Mucosa of gallbladder (tissue), 1 donor: Measurements from ENCODE around the gene KLF11. TPM values are rescaled to one million over a fixed set of nuclear protein-coding genes. Genes with fewer than 3 reads are reported as not detected.
A peak's percentile ranks its signal among the peaks of the same experiment; 100 is the strongest.

Experiments used
- DNase-seq: peaks from one replicate; pipeline ENCODE4 v3.0.0-alpha.2; 2020; ENCODE audit warnings: low spot score
- total RNA-seq: library from RNA; stranded (reverse); gene quantifications from one replicate; pipeline ENCODE4 v1.2.1, GENCODE V29; 2021
- donor health status: DM: no; HTN: no; CAD: no.

KLF11 gene
- total RNA-seq, 1 donor from 2014 or later = 22.8 TPM

DNA sequence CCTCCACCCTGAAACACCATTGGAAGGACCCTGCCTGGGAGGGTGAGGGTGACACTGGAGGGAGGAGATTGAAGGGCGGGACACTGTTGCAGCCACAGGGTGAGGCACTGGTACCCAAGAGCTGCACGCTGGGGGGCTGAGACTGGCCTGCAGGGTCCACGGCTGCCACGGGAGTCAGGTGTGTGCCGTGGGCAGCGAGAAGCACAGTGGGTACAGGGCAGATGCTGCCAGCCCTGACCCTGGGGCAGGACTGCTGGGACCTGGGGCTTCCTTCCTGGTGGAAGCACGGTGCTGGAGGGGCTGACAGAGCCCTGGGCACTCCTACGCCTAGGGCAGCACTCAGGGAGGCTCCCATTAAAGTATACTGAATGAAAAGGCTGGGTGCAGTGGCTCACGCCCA is 20.2 kb downstream of the KLF11 start:
- no peak for DNase-seq

DNA sequence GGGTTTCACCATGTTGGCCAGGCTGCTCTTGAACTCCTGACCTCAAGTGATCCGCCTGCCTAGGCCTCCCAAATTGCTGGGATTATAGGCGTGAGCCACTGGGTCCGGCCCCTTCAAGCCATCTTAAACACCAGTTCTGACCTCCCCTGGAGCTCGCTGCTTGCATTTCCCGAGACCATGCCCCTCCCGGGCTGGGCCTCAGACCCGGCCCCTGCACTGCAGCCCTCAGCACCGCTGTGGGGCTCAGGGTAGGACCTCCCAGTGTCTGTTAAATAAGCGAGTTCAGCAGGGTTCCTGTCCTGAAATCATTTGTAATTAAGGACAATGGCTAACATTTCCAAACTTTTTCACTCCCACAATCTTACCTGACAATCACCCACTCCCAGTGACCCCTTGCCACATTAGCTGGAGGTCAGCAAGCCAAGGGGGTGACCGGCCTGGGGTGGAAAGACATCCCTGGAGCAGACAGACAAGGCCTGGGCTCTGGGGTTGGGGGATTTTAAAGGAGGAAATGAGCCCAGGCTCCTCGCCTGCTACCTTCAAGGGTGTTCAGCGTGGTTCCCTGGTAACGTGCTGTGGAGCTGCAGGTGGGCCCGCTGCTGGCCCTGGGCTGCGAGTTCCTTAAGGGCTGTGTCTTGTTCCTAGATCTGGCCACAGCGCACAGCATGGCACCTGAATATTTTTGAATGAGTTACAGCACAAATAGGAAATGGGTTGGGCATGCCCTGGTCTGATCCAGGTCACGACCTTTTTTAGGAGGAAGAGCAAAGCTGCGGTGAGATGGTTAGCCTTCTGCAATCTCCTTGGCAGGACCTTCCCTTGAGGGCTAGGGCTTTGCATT is 21.8 kb downstream of the KLF11 start:
- DNase-seq = no peak

DNA sequence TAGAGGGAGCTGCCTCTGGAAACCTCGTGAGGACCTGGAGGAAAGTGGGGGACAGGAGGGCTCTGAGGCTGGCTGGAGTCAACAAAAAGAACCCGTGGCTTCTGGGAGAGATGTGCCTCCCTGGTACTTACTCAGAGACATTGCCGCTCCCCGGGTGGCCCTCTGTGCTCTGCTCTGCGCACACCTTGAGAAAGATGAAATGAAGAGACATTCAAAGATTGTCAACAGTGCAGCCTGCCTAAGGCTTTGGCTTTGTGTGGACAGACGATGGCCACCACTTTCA is 22.4 kb downstream of the KLF11 start:
- DNase-seq = no peak

DNA sequence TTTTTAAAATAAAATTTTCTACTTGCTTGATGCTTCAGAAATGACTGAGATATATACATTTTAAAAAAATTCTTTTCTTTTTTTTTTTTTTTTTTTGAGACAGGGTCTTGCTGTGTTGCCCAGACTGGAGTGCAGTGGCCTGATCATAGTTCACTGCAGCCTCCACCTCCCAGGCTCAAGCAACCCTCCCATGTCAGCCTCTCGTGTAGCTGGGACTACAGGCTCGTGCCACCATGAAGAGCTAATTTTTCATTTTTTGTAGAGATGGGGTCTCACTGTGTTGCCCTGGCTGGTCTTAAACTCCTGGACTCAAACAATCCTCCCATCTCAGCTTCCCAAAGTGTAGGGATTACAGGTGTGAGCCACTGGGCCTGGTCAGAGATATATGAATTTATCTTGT is 24.0 kb downstream of the KLF11 start:
- no peak for DNase-seq

DNA sequence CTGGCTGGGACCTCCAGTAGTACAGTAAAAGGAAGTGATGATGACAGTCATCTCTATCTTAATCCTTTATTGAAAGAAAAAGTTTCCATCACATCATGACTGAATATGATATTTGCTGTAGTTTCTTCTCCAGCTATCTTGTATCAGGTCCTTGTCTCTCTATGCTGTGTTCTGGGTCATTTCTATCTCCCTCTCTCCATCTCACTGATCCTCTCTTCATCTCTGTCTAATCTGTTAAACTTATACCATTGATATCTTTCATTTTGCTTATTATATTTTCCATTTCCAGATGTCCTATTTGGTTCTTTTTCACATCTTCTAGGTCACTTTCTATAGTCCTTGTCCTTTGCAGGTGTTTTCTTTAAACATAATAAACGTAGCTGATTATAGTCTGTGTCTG is 24.5 kb downstream of the KLF11 start:
- DNase-seq = no peak

DNA sequence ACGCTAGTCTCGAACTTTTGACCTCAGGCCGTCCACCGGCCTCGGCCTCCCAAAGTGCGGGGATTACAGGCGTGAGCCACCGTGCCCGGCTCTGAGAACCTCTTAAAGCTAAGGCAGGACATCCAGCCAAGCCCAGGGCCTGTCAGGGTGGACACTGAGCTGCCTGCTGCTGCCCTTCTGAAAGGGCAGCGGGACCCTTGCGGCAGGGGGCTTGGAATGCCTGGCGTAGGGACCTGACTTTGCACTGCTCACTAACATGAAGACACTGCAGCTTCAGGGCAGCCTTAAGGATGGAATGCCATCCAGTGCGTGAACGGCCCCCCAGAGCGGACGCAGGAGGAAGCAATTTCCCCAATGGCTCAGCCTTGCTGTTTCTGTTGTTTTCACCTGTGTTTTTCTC is 27.8 kb downstream of the KLF11 start:
- no peak for DNase-seq

DNA sequence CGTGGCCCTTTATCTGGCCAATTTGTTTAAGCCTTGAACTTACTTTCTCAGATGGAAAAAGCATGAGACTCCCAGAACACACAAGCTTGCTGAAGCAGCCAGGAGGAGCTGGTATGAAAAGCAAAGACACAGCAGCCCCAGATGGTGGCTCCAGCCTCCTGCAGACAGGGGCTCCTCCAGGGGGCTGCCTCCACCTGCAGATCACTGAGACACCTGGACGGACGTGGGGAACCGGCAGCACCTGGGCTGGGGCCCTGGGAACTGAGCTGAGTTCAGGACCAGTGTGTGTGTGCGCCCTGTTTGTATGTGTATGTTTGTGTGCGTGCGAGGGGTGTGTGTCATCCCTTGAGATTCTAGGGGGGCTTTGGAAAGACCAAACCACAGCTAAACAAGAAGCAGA is 28.2 kb downstream of the KLF11 start:
- no peak for DNase-seq

DNA sequence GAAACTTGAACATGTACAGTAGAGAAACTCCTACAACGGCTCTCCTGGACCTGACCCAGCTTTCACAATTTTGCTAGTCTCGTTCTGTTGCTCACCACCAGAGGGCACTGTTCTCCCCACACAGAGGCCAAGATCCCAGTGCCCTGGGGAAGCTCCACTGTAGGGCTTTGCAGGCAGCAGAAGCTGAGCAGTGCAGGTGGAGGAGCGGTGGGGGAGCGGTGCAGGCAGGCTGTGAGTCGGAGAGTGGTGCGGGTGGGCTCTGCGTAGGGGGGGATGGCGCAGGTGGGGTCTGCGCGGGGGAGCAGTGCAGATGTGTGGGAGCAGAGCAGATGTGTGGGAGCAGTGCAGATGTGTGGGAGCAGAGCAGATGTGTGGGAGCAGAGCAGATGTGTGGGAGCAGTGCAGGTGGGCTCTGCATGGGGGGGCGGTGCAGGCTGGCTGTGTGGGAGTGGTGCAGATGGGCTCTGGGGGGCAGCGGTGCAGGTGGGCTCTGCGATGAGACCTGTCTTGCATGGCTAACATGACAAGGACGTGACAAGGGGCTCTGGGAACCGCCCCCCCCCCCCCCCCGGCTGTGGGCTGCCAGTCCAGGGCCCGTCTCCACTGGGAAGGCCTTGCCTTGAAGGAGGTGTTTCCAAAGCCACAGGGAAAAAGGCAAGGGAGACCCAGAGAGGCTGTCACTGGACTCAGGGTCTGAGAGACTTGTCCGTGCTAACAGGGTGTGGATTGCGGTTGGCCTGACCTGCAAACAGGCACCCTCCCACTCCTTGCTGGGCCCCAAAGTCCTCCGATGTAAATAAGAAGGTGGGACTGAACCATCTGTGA is 29.5 kb downstream of the KLF11 start:
- DNase-seq = peak; percentile 88

DNA sequence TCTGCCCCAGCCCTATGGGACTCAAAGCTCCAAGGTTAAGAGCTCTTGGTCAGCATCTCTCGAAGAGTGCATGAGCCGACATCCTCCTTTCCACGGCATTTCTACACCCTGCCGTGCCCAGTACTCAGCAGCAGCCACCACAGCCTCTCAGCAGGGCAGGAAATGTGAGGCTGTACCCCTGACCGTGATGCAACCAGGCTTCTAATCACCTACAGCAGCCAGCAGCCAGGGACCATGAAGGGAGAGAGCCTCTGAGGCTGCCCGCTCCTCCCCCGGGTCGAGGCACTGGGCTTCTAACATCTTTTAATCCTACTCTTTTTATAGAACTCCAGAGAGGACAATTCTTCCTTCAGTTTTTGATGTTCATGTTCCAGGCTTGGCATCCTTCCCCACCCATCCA is 30.4 kb downstream of the KLF11 start:
- DNase-seq = no peak

DNA sequence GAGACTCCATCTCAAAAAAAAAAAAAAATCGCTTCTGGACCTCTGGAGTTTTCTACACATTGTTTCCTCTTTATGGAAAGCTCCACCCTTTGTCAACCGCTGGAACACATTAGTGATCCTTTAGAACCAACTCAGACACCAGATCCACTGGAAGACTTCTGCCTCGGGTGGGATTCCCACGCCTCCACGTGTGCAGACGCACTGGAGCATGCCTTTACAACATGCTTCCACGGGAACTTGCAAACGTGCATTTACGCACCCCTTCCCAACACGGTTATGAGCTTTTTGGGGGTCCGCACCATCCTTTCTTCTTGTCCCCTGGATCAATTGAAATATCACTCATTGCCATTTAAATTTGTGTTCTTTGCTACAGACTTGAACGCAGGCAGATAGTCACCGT is 31.8 kb downstream of the KLF11 start:
- DNase-seq = no peak

DNA sequence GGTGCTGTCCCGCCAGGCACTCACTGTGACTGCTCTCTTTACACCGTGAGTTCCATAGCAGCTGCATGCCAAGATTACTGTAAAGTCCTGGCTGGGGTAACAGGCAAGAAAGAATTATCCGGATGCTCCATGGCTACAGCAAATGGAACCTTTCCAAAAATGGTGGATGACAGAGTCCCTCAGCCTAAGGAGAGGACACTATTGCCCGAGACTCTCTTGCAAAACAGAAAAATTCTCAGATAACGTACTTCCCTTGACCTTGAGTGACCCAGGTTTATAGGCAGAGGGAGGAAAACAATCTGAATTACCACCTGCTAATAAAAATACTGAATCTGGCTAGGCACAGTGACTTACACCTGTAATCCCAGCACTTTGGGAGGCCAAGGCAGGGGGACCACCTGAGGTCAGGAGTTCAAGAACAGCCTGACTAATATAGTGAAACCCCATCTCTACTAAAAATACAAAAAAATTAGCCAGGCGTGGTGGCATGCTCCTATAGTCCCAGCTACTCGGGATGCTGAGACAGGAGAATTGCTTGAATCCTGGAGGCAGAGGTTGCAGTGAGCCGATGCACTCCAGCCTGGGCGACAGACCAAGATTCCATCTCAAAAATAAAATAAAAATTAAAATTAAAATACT is 32.3 kb downstream of the KLF11 start:
- no peak for DNase-seq

DNA sequence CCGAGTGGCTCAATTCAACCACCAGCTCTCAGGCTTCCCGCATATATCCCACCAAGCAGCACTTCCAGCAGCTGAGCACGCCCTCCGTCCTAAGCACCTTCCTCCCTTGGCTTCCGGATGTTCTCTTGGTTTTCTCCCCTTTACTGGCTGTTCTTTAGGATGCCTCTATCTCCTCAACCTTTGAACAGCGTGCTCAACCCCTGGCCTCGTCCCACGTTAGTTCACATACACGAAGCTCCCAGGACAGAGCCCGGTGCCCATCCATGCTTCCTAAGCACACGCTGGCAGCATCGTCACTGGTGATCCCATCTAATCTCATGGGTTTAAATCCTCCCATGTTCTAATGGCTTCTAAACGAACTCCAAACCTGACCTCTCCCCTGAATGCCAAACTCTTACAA is 33.2 kb downstream of the KLF11 start:
- DNase-seq = no peak

DNA sequence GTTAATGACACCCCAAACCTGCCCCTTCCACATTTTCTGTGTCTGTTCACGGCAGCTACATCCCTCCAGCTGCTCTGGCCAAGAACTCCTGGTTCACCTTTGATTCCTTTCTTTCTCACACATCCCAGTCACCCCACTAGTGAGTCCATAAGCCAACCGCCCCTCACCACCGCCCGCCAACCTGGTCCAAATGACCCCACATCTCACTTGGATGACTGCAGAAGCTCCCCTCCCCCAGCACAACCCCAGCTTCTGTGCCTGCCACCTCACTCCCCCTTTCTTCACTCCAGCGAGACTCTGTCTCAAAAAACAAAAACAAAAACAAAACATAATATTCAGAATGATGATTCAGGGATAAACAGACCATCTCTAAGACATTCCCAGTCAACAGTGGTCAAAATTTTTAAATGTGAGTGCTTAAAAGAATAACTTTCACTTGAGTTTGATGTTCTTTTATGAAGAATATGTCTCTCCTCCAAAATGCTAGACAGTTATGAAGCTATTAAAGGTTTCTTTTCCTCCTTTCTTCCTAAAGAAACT is 33.7 kb downstream of the KLF11 start:
- no peak for DNase-seq

DNA sequence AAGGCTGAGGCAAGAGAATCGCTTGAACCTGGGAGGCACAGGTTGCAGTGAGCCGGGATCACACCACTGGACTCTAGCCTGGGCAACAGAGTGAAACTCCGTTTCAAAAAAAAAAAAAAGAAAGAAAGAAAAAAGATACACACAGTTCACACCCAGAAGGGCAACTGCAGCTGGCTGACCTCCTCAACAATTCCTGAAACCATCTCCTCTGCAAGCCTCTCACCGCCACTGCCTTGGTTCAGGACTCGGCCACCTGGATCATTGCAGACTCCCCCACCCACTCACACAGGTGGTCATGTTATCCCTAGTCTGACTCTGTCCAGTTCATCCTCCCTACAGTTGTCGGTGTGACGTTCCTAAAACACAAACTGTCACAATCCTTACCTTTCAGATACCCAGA is 34.7 kb downstream of the KLF11 start:
- no peak for DNase-seq

DNA sequence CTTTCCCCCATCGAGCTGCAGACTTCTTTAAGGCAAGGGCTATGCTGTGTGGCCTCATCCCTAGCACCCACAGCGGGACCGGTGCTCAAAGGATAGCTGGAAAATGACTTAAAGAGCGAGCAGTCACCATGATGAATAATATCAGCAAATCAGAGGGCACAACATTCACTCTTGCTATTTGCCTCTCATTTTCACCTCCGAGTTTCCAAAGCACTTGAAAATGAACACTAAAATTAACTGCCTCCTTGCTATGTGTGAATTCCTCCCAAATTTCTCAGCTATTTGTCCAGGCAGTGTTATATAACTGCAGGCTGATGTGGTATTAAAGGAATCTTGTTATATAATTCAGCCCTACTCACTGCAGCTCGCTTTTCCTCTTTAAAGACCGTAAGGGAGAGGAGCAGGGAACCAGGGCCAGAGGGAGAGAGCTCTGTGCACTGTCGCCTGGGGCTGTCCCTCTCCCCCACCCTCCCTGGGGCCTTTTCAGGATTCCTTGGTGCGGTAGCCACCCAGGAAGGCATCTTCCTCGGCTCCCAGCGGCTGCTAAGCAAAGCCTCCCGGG is 35.4 kb downstream of the KLF11 start:
- no peak for DNase-seq

DNA sequence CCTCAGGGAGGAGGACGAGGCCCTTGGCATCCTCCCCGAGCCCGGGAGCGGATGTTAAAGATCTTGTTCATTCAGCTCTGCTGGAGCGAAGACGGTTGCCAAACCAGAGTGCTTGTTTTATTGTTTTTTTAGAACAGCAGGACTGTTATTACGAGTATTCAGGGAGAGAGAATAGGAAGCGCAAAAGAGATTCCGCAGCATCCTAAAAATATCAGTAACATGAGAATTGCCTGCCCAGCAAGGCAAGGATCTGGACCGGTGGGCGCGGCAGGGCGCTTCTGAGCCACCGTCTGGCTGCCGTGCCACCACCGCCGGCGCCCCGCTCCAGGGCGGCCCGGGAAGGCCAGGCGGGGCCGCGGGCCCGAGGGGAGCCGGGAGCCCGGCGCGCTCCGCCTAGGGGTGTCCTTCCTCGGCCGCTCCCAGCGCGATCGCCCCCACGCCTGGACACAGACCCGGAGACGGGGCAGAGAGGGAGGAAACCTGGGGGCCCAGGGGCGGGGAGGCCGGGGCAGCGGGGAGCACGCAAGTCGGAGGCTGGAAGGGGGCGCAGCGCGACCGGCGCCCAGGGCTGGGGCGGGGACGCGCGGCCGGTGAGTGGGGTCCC is 36.0 kb downstream of the KLF11 start:
- no peak for DNase-seq

DNA sequence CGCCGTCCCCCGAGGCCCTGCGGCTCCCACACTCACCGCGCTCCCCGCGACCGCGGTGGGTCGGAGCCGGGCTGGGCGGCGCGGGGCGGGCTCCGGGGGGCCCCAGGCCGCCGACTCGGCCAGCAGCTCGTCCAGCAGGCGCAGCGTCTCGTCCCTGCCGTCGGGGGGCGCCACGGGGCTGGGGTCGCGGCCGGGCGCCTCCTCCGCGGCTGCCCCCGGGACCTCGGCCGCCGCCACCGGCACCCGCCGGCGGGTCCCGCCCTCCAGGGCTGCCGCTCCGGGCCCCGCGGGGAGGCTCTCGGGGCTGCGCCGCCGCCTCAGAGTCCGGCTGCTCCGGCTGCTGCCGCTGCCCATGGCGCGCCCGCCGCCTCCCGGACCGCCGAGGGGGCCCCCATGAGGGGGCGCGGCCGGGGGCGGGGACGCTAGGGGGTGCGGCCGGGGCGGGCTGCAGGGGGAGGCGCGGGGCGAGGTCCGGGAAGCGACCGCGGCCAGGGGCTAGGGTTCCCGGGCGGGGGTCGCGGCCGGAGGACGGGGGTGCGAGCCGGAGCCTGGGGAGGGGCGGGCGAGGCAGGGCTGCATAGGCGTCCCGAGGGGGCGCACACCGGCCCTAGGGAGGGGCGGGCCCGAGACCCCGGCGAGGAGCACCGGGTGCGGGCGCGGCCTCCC is 36.7 kb downstream of the KLF11 start, which contains the start of gene CYS1:
Gene CYS1 (minus strand): TSS at position 542 of the 666 bp plus-strand sequence. CDS start 188 bp downstream, at position 354.
- DNase-seq = no peak

DNA sequence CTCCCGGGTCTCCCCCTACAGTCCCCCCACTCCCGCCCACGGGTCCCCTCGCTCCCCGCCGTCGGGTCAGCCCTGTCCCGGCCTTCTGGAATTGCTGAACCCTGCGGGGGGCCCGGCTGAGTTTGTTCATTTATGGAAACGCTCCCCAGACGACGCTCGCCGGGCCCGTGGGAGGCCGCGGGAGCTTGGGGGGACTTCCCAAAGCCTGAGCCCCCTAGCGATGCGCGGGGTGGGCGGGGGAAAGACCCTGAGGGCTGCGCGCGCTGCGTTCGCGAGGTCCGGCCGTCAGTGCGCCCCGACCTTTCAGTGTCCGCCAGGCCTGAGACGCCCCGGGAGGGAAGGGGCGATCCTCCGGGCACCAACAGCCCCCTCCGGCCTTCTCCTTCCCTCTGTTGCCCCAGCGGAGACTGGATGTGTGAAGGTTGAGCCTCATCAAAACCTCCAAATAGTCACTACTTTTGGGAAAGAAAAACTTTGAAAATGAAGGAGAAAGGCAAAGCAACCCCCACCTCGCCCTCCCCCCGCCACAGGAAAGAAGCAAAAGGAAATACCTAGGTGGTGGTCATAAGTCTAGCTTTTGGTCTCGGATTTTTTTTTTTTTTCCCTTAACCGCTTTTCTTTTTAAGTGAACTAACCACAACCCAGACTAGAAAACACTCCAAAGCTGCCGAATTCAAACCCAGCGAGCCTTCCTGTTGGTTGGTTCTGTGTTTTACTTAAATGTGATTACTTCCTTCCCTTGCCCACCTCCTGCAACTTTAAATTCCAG is 37.4 kb downstream of the KLF11 start:
- no peak for DNase-seq

DNA sequence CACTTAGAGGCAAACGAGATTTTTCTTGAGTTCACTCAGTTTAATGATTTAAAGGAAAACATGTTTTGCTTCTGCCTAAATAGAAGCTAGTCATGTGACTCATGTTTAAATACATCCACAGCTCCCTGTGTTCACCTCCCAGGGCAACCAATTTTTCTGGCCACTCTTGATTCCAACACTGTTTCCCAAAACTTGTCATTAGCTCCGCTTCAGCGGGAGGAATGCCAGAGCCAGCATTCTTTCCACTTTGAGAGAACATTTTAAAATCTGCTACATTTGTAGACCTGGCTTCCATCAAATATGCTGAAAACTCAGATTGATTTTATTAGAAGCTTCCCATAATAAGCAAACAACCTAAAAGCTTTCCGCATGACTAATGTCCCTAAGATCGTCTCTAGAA is 39.7 kb downstream of the KLF11 start:
- no peak for DNase-seq

DNA sequence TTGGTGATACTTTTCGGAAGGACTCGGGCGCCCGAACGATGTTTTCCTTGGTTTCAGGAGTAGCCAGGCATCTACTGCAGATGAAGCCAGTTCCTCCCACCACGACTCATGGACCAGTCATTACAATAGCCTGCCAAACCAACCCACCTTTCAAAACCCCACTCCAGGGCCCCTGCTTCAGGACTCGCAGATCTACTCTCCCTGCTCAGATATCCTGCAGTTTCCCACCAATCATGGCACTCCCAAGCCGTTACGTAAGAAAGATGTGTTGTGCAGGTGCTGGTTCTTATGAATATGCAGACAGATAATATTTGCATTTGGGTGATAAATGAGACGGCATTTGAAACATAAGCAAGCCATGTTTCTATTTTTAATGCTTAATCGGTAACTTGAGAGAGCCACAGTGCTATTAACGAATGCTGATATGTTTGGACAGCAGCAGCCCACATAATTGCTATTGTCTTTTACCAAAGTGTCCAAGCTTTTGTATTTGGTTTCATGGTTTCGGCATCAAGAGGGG is 40.4 kb downstream of the KLF11 start:
- DNase-seq = no peak
